ENCODE data around the gene PES1. TPM values are rescaled to one million over a fixed set of nuclear protein-coding genes. Genes with fewer than 3 reads are reported as not detected.

PES1 gene
- total RNA-seq, 1 donor from 2014 or later: 108 TPM

DNA sequence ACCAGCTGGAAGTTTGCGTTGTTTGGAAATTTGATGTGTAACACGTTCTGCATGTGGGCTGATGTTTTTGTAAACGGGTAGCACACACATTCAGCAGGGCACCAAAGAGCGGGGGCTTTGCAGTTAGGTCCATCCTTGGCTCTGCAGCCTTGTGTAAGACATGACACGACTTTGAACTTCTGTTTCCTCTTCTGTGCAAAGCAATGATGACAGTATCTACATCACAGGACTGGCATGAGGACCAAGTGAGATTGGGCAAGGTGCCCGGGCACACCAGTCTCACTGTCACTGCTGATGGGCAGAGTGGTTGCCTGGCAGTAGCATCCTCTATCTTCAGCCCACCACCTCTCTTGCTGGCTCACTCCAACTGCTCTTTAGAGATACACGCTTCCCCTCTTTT, 18.6 kb upstream of the PES1 start:
- DNase-seq (ENCODE audit: low read depth) (no peak), FAIRE-seq (peak; percentile 92)
- Histone ChIP-seq H3K36me3 (ENCODE audit: control insufficient read depth, insufficient read depth, low read length) (no peaks in the 10 kb centered on the region), H3K27me3 (ENCODE audit: control insufficient read depth, insufficient read depth, low read length) (no peaks in the 10 kb centered on the region), H3K4me3 (ENCODE audit: low read depth, low read length) (no peak overlapping the region)
- TF ChIP-seq, protein P1, sequence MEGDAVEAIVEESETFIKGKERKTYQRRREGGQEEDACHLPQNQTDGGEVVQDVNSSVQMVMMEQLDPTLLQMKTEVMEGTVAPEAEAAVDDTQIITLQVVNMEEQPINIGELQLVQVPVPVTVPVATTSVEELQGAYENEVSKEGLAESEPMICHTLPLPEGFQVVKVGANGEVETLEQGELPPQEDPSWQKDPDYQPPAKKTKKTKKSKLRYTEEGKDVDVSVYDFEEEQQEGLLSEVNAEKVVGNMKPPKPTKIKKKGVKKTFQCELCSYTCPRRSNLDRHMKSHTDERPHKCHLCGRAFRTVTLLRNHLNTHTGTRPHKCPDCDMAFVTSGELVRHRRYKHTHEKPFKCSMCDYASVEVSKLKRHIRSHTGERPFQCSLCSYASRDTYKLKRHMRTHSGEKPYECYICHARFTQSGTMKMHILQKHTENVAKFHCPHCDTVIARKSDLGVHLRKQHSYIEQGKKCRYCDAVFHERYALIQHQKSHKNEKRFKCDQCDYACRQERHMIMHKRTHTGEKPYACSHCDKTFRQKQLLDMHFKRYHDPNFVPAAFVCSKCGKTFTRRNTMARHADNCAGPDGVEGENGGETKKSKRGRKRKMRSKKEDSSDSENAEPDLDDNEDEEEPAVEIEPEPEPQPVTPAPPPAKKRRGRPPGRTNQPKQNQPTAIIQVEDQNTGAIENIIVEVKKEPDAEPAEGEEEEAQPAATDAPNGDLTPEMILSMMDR (IDR thresholded peaks at IDR 0.05; ENCODE audit: insufficient read depth, low read length, severe bottlenecking): no peak

DNA sequence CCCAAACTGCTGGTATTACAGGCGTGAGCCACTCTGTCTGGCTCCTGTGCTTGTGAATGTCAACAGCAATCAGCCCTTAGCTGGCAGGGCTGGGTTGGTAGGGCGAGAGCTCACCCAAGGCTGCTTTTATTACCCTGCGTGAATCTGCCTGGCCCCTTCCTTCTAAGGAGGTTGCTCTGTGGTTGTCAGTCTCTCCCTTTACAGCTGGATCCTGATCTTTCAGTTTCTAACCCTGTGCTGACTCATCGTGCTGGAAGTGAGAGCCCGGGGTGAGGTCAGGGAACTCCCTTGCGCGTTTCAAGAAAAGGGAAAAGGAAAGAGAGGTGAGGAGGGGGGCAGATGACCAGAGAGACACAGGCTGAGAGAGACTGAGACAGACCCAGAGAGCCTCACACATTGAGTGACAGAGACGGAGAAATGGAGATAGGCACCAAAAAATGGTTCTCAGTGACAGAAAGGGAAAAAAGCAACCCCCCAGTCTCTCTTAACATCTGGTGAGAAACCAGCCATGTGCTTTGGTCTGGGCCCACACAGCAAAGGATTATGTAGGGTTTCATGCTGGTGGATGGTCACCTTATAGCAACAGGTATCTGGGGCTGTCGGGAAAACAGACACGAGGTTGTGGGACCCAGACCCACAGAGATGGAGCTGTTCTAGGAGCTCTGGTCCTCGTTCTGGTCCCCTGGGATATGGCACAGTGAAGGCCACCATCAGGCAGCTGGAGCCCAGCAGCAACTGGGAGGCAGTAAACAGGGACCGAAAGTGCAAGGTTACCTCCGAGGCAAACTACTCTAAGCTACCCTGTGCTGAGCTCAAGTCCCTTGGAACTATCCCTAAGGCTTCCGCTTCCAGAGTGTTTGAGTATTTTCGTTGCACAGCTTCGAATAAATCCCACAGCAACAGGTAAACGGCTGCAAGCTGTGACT, 17.8 kb upstream of the PES1 start:
- DNase-seq (ENCODE audit: low read depth): peak; percentile 81
- FAIRE-seq: no peak
- TF ChIP-seq, protein P1 (IDR thresholded peaks at IDR 0.05; ENCODE audit: insufficient read depth, low read length, severe bottlenecking): no peak
- H3K36me3 ChIP-seq (ENCODE audit: control insufficient read depth, insufficient read depth, low read length): no peaks in the 10 kb centered on the region
- no peak overlapping the region for H3K4me3 ChIP-seq (ENCODE audit: low read depth, low read length)
- H3K27me3 ChIP-seq (ENCODE audit: control insufficient read depth, insufficient read depth, low read length): no peaks in the 10 kb centered on the region

DNA sequence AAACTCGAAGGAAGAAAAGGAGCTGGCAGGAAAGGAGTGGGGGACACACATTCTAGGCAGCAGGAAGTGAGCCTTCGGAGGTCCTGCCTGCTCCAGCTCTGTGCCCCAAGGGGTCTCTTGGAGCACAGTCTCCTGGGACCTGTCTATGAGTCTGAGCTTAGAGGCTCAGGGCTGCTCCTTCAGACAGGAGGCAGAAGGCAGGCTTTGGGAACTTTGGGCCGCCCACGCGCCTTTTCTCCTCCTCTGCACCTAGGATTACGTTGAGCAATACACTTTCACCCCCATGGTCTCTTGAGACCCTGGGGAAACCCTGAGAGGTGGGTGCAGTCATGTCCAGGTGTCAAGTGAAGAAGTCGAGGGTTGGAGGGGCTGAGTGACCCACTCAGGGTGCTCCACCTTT, 16.2 kb upstream of the PES1 start:
- FAIRE-seq (no peak), DNase-seq (ENCODE audit: low read depth) (no peak)
- Histone ChIP-seq H3K27me3 (ENCODE audit: control insufficient read depth, insufficient read depth, low read length) (no peaks in the 10 kb centered on the region), H3K4me3 (ENCODE audit: low read depth, low read length) (no peak overlapping the region), H3K36me3 (ENCODE audit: control insufficient read depth, insufficient read depth, low read length) (no peaks in the 10 kb centered on the region)
- TF ChIP-seq, protein P1 (IDR thresholded peaks at IDR 0.05; ENCODE audit: insufficient read depth, low read length, severe bottlenecking): no peak

DNA sequence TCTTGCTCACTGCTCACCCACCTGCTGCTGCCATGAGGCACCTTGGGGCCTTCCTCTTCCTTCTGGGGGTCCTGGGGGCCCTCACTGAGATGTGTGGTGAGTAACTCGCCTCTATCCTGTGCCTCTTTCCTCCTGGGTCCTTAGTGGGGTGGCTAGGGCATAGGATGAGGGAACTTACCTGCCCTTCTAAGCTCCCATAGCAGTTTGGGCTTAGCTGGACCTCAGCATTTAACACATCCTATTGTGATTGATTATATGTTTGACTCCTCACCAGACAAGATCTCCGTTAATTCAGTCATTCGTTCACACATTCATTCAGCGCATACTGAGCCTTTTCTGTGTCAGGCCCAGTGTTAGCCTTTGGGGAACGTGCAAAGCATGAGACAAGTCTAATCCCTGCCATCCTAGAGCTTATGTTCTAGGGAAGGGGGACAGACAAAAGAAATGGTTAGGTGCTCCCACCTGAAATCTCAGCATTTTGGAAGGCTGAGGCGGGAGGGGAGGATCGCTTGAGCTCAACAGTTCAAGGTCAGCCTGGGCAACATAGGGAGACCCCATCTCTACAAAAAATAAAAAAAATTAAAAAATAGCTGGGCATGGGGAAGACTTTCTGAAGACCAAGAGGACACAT, 15.7 kb upstream of the PES1 start:
- DNase-seq (ENCODE audit: low read depth) (no peak), FAIRE-seq (no peak)
- TF ChIP-seq, protein P1 (IDR thresholded peaks at IDR 0.05; ENCODE audit: insufficient read depth, low read length, severe bottlenecking): no peak
- Histone ChIP-seq H3K27me3 (ENCODE audit: control insufficient read depth, insufficient read depth, low read length) (no peaks in the 10 kb centered on the region), H3K4me3 (ENCODE audit: low read depth, low read length) (peak overlapping the region; percentile 39), H3K36me3 (ENCODE audit: control insufficient read depth, insufficient read depth, low read length) (no peaks in the 10 kb centered on the region)

DNA sequence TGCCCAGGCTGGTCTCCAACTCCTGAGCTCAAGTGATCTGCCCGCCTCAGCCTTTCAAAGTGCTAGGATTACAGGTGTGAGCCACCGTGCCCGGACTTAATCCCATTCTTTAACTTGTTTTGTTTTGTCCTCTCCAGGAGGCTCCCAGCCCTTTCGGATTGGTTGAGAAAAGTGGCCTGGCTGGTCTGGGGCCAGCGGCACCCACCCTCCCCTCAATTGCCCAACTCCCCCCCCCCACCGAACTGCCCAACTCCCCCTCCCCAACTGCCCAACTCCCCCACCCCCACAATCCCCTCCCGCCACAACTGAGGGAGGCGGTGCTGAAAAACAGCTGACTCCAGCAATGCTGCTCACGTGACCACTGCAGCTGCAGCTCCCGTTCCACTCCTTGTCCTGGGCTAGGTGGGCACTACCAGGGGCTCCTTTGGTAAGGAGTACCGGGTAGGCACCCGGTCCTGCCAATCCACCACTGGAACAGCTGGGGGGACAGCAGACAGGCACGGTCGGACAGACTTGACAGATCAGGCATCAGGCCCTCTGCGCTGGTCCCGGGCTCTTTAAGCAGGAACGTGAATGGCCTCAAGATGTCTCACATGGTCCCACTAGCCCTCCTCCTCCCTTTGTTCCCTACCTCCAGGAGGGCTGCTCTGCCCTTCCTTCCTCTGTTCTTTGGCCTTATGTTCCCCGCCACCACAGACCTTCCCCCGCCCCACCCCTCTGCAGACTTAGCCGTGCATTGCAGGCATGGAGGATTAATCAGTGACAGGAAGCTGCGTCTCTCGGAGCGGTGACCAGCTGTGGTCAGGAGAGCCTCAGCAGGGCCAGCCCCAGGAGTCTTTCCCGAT, 15.0 kb upstream of the PES1 start, which contains the start of gene TCN2:
TSS of gene TCN2 (plus strand) at position 720 of the 845 bp plus-strand sequence. CDS start 158 bp downstream, outside the sequence.
- FAIRE-seq (no peak), DNase-seq (ENCODE audit: low read depth) (peak; percentile 60)
- no peaks in the 10 kb centered on the region for H3K36me3 ChIP-seq (ENCODE audit: control insufficient read depth, insufficient read depth, low read length)
- peak within 1 kb of the TSS; percentile 39 for H3K4me3 ChIP-seq (ENCODE audit: low read depth, low read length)
- H3K27me3 ChIP-seq (ENCODE audit: control insufficient read depth, insufficient read depth, low read length): no peaks in the 10 kb centered on the region
- TF ChIP-seq, protein P1 (IDR thresholded peaks at IDR 0.05; ENCODE audit: insufficient read depth, low read length, severe bottlenecking): no peak
